IPS-15b (cell line): ENCODE data around the gene PLCL2.

Source experiments
- H3K27me3 ChIP-seq: one replicate; pipeline ENCODE4 v1.6.1; 2013; ENCODE audit warnings: low read length; ENCODE audit not compliant: control insufficient read depth, insufficient read depth
- H3K36me3 ChIP-seq: one replicate; pipeline ENCODE4 v1.6.1; 2013; ENCODE audit warnings: low read length; ENCODE audit not compliant: control insufficient read depth, insufficient read depth
- H3K4me1 ChIP-seq: one replicate; pipeline ENCODE4 v1.6.1; 2013; ENCODE audit warnings: mild to moderate bottlenecking, low read length; ENCODE audit not compliant: control insufficient read depth, insufficient read depth
- H3K4me3 ChIP-seq: one replicate; pipeline ENCODE4 v1.5.1; 2013; ENCODE audit warnings: low read depth, low read length
- H3K9ac ChIP-seq: one replicate; pipeline ENCODE4 v1.6.1; 2013; ENCODE audit warnings: low read depth, mild to moderate bottlenecking, low read length
- H3K9me3 ChIP-seq: one replicate; pipeline ENCODE4 v1.6.1; 2013; ENCODE audit warnings: mild to moderate bottlenecking, low read length; ENCODE audit not compliant: control insufficient read depth, insufficient read depth

The PLCL2 gene

GRCh38 chr3:17046623-17047022 lies 161.9 kb downstream of the PLCL2 start:
- H3K4me3 ChIP-seq, result no peak overlapping the region
- H3K27me3 ChIP-seq, result no peaks in the 10 kb centered on the region
- no peaks in the 10 kb centered on the region for H3K36me3 ChIP-seq
- H3K9me3 ChIP-seq, result no peaks in the 10 kb centered on the region
- H3K4me1 ChIP-seq, result peaks cover 9% of the 10 kb centered on the region
- H3K9ac ChIP-seq, result peak overlapping the region; percentile 18

GRCh38 chr3:17047162-17047561 lies 162.4 kb downstream of the PLCL2 start:
- no peaks in the 10 kb centered on the region for H3K27me3 ChIP-seq
- H3K4me3 ChIP-seq, result no peak overlapping the region
- no peaks in the 10 kb centered on the region for H3K9me3 ChIP-seq
- no peak overlapping the region for H3K9ac ChIP-seq
- H3K36me3 ChIP-seq, result no peaks in the 10 kb centered on the region
- peaks cover 9% of the 10 kb centered on the region for H3K4me1 ChIP-seq

GRCh38 chr3:17047894-17048293 lies 163.1 kb downstream of the PLCL2 start:
- no peak overlapping the region for H3K9ac ChIP-seq
- no peaks in the 10 kb centered on the region for H3K9me3 ChIP-seq
- H3K36me3 ChIP-seq, result no peaks in the 10 kb centered on the region
- no peaks in the 10 kb centered on the region for H3K27me3 ChIP-seq
- no peak overlapping the region for H3K4me3 ChIP-seq
- H3K4me1 ChIP-seq, result peaks cover 9% of the 10 kb centered on the region

GRCh38 chr3:17050071-17050470 lies 165.3 kb downstream of the PLCL2 start:
- Histone ChIP-seq H3K36me3 (no peaks in the 10 kb centered on the region), H3K27me3 (no peaks in the 10 kb centered on the region)

GRCh38 chr3:17050506-17050905 lies 165.8 kb downstream of the PLCL2 start:
- Histone ChIP-seq H3K36me3 (no peaks in the 10 kb centered on the region), H3K27me3 (no peaks in the 10 kb centered on the region), H3K9me3 (no peaks in the 10 kb centered on the region), H3K4me1 (peaks cover 9% of the 10 kb centered on the region), H3K9ac (no peak overlapping the region), H3K4me3 (no peak overlapping the region)

More at GRCh38 chr3:17050071-17050470, 165.3 kb downstream of the PLCL2 start:
- no peaks in the 10 kb centered on the region for H3K9me3 ChIP-seq
- H3K9ac ChIP-seq, result no peak overlapping the region
- no peak overlapping the region for H3K4me3 ChIP-seq
- H3K4me1 ChIP-seq, result peaks cover 9% of the 10 kb centered on the region

GRCh38 chr3:17052363-17052762 lies 167.6 kb downstream of the PLCL2 start:
- Histone ChIP-seq H3K4me3 (no peak overlapping the region), H3K27me3 (no peaks in the 10 kb centered on the region), H3K4me1 (peaks cover 2% of the 10 kb centered on the region), H3K36me3 (no peaks in the 10 kb centered on the region), H3K9me3 (no peaks in the 10 kb centered on the region), H3K9ac (no peak overlapping the region)

- Histone ChIP-seq H3K9me3 (no peaks in the 10 kb centered on the region), H3K36me3 (no peaks in the 10 kb centered on the region), H3K27me3 (no peaks in the 10 kb centered on the region), H3K9ac (no peak overlapping the region), H3K4me3 (no peak overlapping the region), H3K4me1 (no peaks in the 10 kb centered on the region)
These were observed 169.7 kb downstream of the PLCL2 start for GRCh38 chr3:17054301-17054981.

- H3K4me1 ChIP-seq, result no peaks in the 10 kb centered on the region
- H3K9me3 ChIP-seq, result no peaks in the 10 kb centered on the region
- no peaks in the 10 kb centered on the region for H3K27me3 ChIP-seq
- H3K36me3 ChIP-seq, result no peaks in the 10 kb centered on the region
- H3K9ac ChIP-seq, result no peak overlapping the region
- no peak overlapping the region for H3K4me3 ChIP-seq
These were observed 170.2 kb downstream of the PLCL2 start for GRCh38 chr3:17054982-17055343.

GRCh38 chr3:17055374-17056276 lies 170.9 kb downstream of the PLCL2 start:
- Histone ChIP-seq H3K4me1 (no peaks in the 10 kb centered on the region), H3K4me3 (no peak overlapping the region), H3K36me3 (no peaks in the 10 kb centered on the region), H3K9ac (no peak overlapping the region), H3K9me3 (no peaks in the 10 kb centered on the region), H3K27me3 (no peaks in the 10 kb centered on the region)

- no peak overlapping the region for H3K9ac ChIP-seq
- no peaks in the 10 kb centered on the region for H3K9me3 ChIP-seq
- H3K36me3 ChIP-seq, result no peaks in the 10 kb centered on the region
- H3K27me3 ChIP-seq, result no peaks in the 10 kb centered on the region
- peaks cover 5% of the 10 kb centered on the region for H3K4me1 ChIP-seq
- H3K4me3 ChIP-seq, result no peak overlapping the region
These were observed 172.6 kb downstream of the PLCL2 start for GRCh38 chr3:17057321-17057720.

GRCh38 chr3:17059989-17060550 lies 175.3 kb downstream of the PLCL2 start:
- Histone ChIP-seq H3K9me3 (no peaks in the 10 kb centered on the region), H3K27me3 (no peaks in the 10 kb centered on the region), H3K9ac (no peak overlapping the region), H3K4me1 (peaks cover 10% of the 10 kb centered on the region), H3K36me3 (no peaks in the 10 kb centered on the region), H3K4me3 (no peak overlapping the region)

- H3K9me3 ChIP-seq, result no peaks in the 10 kb centered on the region
- H3K27me3 ChIP-seq, result no peaks in the 10 kb centered on the region
- peaks cover 13% of the 10 kb centered on the region for H3K4me1 ChIP-seq
- no peaks in the 10 kb centered on the region for H3K36me3 ChIP-seq
- H3K9ac ChIP-seq, result no peak overlapping the region
- no peak overlapping the region for H3K4me3 ChIP-seq
These were observed 176.2 kb downstream of the PLCL2 start for GRCh38 chr3:17061005-17061404.
